HG03108 (cell line): ENCODE results near the gene ATP8B4.
A peak's percentile ranks its signal among the peaks of the same experiment; 100 is the strongest.

Source experiments
- ATAC-seq: cut with Tn5 transposase; IDR thresholded peaks from one replicate; pipeline ENCODE4 v1.9.1; 2021; ENCODE audit warnings: moderate library complexity; ENCODE audit not compliant: unreplicated experiment

The ATP8B4 gene

DNA sequence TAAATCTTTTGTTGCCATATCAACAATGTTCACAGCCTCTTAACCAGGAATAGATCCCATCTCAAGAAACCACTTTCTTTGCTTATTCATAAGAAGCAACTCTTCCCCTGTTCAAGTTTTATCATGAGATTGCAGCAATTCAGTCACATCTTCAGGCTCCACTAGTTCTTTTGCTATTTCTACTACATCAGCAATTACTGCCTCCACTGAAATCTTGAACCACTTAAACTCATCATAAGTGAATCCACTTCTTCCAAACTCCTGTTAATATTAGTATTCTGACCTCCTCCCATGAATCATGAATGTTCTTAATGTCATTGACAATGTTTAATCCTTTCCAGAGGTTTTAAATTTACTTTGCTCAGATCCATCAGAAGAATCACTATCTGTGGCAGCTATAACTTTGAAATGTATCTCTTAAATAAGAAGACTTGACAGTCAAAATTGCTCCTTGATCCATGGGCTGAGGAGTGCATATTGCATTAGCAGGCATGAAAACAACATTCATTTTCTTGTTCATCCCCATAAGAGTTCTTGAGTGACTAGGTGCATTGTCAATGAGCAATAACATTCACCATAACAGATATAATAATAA lies 292.3 kb downstream of the ATP8B4 start:
- ATAC-seq, result no peak

DNA sequence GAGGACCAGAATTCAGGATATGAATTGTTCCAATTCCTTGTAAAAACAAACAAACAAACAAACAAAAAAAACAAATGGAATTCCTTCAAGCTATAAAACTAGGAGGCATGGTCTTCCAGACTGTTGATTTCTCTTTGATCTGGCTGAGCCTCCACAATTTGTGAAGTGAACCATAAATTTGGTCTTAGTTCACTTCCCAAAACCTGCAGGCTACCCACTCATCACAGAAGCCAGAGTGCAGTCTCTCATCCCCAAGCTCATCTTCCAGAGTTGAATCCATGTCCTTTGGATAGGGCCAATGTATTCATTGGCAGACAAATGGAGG lies 294.3 kb downstream of the ATP8B4 start:
- ATAC-seq, result no peak

DNA sequence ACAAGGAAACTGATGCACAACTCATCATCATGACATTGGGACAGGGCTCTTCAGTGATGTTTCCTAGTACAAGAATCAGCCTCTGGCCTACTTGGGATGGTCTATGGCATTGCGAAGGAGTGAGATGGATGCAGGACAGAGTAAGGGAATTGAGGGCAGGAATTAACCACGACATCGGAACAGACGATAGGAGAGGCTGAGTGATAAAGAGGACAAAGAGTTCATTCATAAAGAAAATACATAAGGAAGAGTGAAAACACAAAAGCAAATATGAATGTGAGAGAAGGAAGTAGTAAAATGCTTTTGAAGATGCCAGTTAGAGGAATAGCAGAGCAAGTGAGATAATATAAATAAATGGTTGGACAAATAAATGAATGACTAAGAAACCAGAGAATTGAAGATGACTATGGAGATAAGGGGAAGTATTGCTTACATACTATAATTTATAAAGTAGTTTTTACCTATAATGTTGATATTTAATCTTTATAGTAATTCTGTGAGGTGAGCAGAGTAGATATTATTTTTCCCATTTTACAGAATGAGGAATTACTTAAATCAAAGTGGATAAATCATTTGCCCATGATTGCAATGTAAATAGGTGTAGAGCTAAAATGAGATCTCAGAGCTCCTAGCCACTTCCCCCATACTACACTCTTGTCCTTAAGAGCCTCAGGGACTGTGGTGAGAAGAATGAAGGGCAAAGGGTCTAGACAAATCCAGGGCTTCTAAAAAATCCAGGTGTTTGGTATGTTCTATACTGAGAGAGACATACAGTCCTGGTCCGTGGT lies 294.9 kb downstream of the ATP8B4 start:
- no peak for ATAC-seq

DNA sequence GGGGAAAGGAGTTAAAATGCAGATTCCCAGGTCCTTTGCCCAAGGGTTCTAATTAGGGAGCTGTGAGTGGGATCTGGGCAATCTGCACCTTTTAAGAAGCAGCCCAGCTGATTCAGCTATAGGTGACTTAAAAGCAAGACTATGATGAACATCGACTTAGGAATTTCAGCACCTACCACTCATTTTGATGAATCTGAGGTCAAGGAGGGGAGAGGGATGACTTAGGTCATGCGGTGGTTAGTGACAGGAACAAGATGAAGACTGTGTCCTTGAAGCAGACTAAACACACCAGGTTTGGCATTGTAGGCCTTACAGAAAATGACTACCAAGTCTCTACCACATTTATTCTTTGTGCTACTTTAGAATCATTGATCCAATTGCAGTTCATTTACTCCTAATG lies 301.9 kb downstream of the ATP8B4 start:
- ATAC-seq, result no peak

DNA sequence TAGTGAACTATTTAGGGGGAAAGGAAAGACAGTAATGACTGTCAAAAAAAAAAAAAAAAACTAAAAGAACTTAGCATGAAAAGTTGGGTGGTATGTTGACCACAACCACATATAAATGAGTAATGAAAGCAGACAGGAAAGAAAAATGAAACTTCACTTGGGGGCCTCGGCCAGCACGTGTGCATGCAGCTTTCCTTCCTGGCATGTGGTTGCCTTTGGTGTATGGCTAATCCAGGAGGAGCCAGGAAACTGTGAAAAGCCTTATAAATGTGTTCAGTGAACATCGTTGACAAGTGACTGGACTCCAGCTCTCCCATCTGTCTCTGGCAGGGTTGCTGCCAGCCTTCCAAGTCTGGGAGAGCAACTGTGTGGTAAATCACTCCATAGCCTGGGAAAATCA lies 303.1 kb downstream of the ATP8B4 start:
- peak; percentile 74 for ATAC-seq

DNA sequence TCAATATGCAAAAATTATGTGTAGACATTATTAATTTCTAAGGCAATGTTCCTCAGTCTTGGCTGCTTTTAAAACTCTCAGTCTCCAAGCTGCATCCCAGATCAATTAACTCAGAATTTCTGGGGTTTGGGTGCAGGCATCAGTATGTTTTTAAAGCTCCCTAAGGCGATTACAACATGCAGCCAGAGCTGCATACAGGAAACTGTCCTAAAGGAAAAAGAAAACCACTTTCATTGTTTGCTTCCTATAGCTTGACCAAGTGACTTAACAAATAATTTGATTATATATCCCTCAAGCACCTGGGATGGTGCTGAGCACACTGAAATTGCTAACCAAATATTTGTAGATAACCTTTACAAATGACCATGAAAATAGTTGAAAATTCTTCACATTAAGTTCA lies 303.5 kb downstream of the ATP8B4 start:
- ATAC-seq, result no peak

DNA sequence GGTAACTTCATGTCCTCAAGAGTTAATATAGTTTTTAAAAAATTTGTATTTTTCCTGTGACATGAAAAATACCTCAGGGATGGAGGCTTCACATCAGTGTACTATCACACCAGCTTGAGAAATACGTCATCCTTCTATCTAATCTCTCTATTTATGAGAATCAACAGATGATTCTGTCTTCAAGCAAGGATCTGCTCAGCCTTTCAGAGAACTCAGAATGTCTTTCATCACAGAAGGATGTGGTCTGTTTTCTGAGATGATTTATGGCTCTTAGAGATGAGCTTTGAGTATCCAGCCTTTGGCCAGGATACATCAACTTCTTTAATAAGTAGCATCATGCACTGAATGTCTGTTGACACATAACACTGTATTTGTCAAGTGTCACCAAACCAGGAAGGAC lies 304.3 kb downstream of the ATP8B4 start:
- ATAC-seq, result no peak

DNA sequence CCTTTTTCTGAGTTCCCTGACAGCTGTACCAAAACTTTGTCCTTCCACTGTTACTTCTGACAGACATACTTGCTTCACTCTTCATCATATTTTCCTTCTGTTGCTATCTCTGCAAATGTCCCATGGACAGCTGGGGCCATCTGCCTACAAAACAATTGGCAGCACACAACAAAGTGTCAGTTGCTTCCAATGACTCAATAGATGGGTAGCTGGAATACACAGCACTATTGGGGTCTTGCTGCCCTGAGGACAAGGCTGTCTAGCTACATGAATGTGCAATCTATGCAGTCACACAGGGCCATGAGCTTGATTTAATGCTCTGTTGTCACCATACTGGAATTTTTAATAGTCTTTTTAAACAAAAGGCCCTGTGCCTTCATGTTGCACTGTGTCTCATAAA lies 305.4 kb downstream of the ATP8B4 start:
- no peak for ATAC-seq

DNA sequence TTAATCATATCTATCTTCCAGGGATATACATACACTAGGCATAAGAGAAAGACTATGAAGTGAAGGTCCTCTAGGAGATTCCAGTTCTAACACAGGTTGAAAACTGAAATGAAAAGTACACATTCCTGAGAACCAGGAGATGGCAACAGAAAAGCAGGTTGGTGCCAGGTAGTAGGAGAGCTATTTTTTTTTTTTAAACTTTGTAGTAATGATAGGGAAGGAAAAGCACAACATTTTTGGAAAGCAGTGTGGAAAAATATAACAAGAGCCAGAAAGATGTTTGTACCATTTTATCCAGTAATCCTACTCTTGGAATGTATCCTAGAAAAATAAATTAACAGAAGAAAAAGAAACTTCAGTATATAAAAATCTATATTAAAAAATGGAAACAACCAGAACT lies 308.3 kb downstream of the ATP8B4 start:
- ATAC-seq, result no peak

DNA sequence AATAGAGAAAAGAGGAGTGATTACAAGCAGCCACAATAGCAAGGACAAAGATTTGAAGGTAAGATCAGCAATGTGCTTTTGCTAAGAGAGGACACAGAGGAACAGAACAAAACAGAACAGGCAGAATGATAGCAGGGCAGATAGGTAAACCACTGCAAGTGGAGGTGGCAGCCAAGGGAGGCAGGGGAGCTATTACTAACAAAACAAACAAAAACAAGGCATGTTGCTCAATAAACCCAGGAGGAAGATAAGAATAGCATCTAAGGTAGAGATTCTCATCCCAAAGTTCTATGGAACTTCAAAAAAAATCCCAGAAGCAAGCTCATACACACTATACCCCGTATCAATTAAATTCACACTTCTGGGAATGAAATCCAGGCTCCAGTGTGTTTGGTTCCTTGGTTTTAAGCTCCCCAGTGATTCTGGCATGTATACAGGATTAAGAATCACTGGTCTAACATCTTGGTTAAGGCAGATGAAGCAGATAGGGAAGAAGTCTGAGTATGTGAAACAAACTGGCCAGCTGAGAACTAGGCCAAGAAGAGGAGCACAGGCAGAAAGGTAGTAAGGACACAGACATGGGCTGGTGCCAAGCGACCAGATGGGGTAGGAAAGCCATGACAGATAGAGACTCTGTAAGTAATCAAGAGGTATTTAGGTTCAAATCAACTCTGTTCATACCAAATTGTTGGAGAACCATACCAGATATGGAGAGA lies 309.0 kb downstream of the ATP8B4 start:
- no peak for ATAC-seq

DNA sequence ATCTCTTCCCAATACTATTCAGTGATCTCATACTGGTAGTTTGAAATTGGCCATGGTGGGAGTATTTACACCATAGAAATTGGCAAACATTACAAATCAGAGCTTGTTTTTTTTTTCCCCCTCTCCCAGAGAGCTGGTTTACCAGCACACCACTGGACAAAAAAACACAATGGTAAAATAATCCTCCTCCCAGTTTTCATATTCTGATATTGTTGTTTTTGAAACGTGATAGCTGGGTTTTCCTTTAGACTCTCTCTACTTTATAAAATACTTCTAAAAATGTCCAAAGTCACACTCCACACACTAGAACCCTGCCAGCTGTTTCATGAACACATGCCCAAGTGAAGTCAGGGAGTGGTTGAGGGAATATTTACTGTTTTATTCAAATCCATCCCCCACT lies 310.7 kb downstream of the ATP8B4 start:
- ATAC-seq, result no peak
